NCI-H2107 treated with DMSO at 0.1 percent for 48 hours (cell line): Measurements from ENCODE around the gene PPFIBP2.

Source experiments
- DNase-seq: peaks from one replicate; lab custom pipeline; 2025; ENCODE audit not compliant: unreplicated experiment; lab: John Stamatoyannopoulos, UW

Gene PPFIBP2

GRCh38 chr11:7683571-7683970 lies 169.8 kb downstream of the PPFIBP2 start:
- DNase-seq = no peak

- DNase-seq = no peak
Observed at GRCh38 chr11:7686761-7687160, 173.0 kb downstream of the PPFIBP2 start.

GRCh38 chr11:7687386-7687785 lies 173.6 kb downstream of the PPFIBP2 start:
- DNase-seq = no peak

GRCh38 chr11:7688238-7688826 lies 174.5 kb downstream of the PPFIBP2 start:
- DNase-seq = no peak

- DNase-seq = no peak
Observed at GRCh38 chr11:7689239-7689638, 175.4 kb downstream of the PPFIBP2 start.

GRCh38 chr11:7690648-7691047 lies 176.8 kb downstream of the PPFIBP2 start:
- DNase-seq = no peak

- no peak for DNase-seq
Observed at GRCh38 chr11:7691759-7692350, 178.1 kb downstream of the PPFIBP2 start.

- DNase-seq = no peak
Observed at GRCh38 chr11:7692426-7692825, 178.6 kb downstream of the PPFIBP2 start.

- no peak for DNase-seq
Observed at GRCh38 chr11:7694235-7694634, 180.4 kb downstream of the PPFIBP2 start.

- no peak for DNase-seq
Observed at GRCh38 chr11:7696424-7696823, 182.6 kb downstream of the PPFIBP2 start.
